DND-41 (cell line): ENCODE results near the gene ITPR2.

Source experiments
- ATAC-seq: fragments of 200-7000 bp; cut with Tn5 transposase; 3 replicates; pipeline ENCODE4 v1.9.1; 2021; ENCODE audit warnings: low read depth; ENCODE audit not compliant: insufficient read depth
- DNase-seq: peaks from one replicate; pipeline ENCODE4 v3.0.0-alpha.2; 2020
- H2AFZ ChIP-seq: 2 replicates; pipeline ENCODE4 v1.6.0; 2012; ENCODE audit warnings: low read depth, low read length
- H3K27ac ChIP-seq: 2 replicates; pipeline ENCODE4 v1.5.1; 2012; ENCODE audit warnings: low read length, inconsistent platforms
- H3K27me3 ChIP-seq: fragments of 200-600 bp; sonication (generic); 2 replicates; pipeline ENCODE4 v1.6.0; 2012; ENCODE audit warnings: low read length, mild to moderate bottlenecking, inconsistent platforms; ENCODE audit not compliant: insufficient read depth, poor library complexity
- H3K36me3 ChIP-seq: 2 replicates; pipeline ENCODE4 v1.5.1; 2012; ENCODE audit warnings: low read length, inconsistent platforms; ENCODE audit not compliant: insufficient read depth
- H3K4me1 ChIP-seq: 2 replicates; pipeline ENCODE4 v1.5.1; 2012; ENCODE audit warnings: mild to moderate bottlenecking, low read length; ENCODE audit not compliant: insufficient read depth
- H3K4me2 ChIP-seq: 2 replicates; pipeline ENCODE4 v1.6.0; 2012; ENCODE audit warnings: mild to moderate bottlenecking, moderate library complexity, low read length, inconsistent platforms; ENCODE audit not compliant: insufficient read depth
- H3K4me3 ChIP-seq, 2 experiments: fragments of 200-600 bp in 1 of 2; shearing (Covaris generic) in 1 of 2; 2 replicates each; pipeline ENCODE4 v1.5.1; 2012 to 2016; ENCODE audit warnings: inconsistent platforms in 2 of 2, low read length in 2 of 2, mild to moderate bottlenecking in 2 of 2, low read depth in 1 of 2, moderate library complexity in 1 of 2
- H3K79me2 ChIP-seq: 2 replicates; pipeline ENCODE4 v1.6.0; 2012; ENCODE audit warnings: low read length, inconsistent platforms; ENCODE audit not compliant: insufficient read depth
- H3K9ac ChIP-seq: 2 replicates; pipeline ENCODE4 v1.6.0; 2012; ENCODE audit warnings: low read depth, mild to moderate bottlenecking, inconsistent platforms, low read length, moderate library complexity
- H3K9me3 ChIP-seq: 2 replicates; pipeline ENCODE4 v1.5.1; 2012; ENCODE audit warnings: low read length, moderate library complexity, mild to moderate bottlenecking, inconsistent platforms; ENCODE audit not compliant: insufficient read depth, severe bottlenecking
- H4K20me1 ChIP-seq: 2 replicates; pipeline ENCODE4 v1.6.0; 2012; ENCODE audit warnings: low read length; ENCODE audit not compliant: insufficient read depth
- CTCF ChIP-seq: IDR thresholded peaks from 2 replicates; pipeline ENCODE4 v1.5.1; 2012; ENCODE audit warnings: borderline replicate concordance, low read length, moderate library complexity, mild to moderate bottlenecking; ENCODE audit not compliant: poor library complexity, severe bottlenecking; ENCODE audit errors: extremely low read depth
- EZH2 ChIP-seq: IDR thresholded peaks from 3 replicates; pipeline ENCODE4 v1.6.1; 2012; ENCODE audit warnings: borderline replicate concordance, low read depth, mild to moderate bottlenecking, moderate library complexity, low read length, inconsistent platforms; ENCODE audit not compliant: severe bottlenecking

Gene ITPR2

GRCh38 chr12:26748412-26748740 lies 84.6 kb downstream of the ITPR2 start:
- Histone ChIP-seq H3K4me3 (no peak overlapping the region), H3K36me3 (0 out of 2 replicates have a peak, but pooled peaks cover 4% of the 10 kb centered on the region), H3K79me2 (peaks cover 59% of the 10 kb centered on the region), H3K9me3 (peaks cover under 1% of the 10 kb centered on the region), H3K27ac (peak overlapping the region; percentile 79), H3K4me2 (peak overlapping the region; percentile 61), H3K9ac (peak overlapping the region; percentile 36; the same call in 1 of the 2 replicates), H2AFZ (no peak overlapping the region), H3K4me1 (peaks cover 67% of the 10 kb centered on the region), H3K27me3 (no peaks in the 10 kb centered on the region), H4K20me1 (no peaks in the 10 kb centered on the region)
- no peak for TF ChIP-seq EZH2
- TF ChIP-seq CTCF = peak; percentile 24
- ATAC-seq = peak; percentile 54; the same call in 2 of the 3 replicates
- DNase-seq = no peak

- H3K4me2 ChIP-seq = no peak overlapping the region
- no peak overlapping the region for H3K4me3 ChIP-seq
- peaks cover 57% of the 10 kb centered on the region for H3K79me2 ChIP-seq
- no peaks in the 10 kb centered on the region for H3K36me3 ChIP-seq
- H3K27me3 ChIP-seq = no peaks in the 10 kb centered on the region
- no peaks in the 10 kb centered on the region for H4K20me1 ChIP-seq
- H3K9ac ChIP-seq = no peak overlapping the region
- H3K27ac ChIP-seq = no peak overlapping the region
- no peak for TF ChIP-seq EZH2
- no peak for TF ChIP-seq CTCF
- no peak for DNase-seq
- H3K4me1 ChIP-seq = peaks cover 52% of the 10 kb centered on the region
- no peak for ATAC-seq
- no peak overlapping the region for H2AFZ ChIP-seq
- no peaks in the 10 kb centered on the region for H3K9me3 ChIP-seq
Measured at GRCh38 chr12:26746121-26746714, 86.8 kb downstream of the ITPR2 start.

GRCh38 chr12:26744697-26745440 lies 88.1 kb downstream of the ITPR2 start:
- no peak for TF ChIP-seq EZH2
- TF ChIP-seq CTCF = no peak
- Histone ChIP-seq H3K36me3 (no peaks in the 10 kb centered on the region), H3K4me3 (no peak overlapping the region), H3K4me1 (peaks cover 38% of the 10 kb centered on the region), H2AFZ (no peak overlapping the region), H3K27ac (no peak overlapping the region), H3K4me2 (no peak overlapping the region), H3K79me2 (peaks cover 57% of the 10 kb centered on the region), H4K20me1 (no peaks in the 10 kb centered on the region), H3K27me3 (no peaks in the 10 kb centered on the region), H3K9me3 (no peaks in the 10 kb centered on the region), H3K9ac (no peak overlapping the region)
- DNase-seq (no peak), ATAC-seq (no peak)
